ENCODE data around the gene SUMO2.
"Not testable (repeated sequence)": the region's sequence is repeated elsewhere in the genome, so short reads cannot be mapped to it uniquely, and the experiment has no call there.

SUMO2 gene

GRCh38 chr17:75181110-75181509 is 1.6 kb downstream of the SUMO2 start:
- no peak for DNase-seq

- no peak for DNase-seq
Observed at GRCh38 chr17:75178453-75178852, 4.3 kb downstream of the SUMO2 start.

GRCh38 chr17:75176625-75177024 is 6.1 kb downstream of the SUMO2 start:
- DNase-seq = no peak

DNA sequence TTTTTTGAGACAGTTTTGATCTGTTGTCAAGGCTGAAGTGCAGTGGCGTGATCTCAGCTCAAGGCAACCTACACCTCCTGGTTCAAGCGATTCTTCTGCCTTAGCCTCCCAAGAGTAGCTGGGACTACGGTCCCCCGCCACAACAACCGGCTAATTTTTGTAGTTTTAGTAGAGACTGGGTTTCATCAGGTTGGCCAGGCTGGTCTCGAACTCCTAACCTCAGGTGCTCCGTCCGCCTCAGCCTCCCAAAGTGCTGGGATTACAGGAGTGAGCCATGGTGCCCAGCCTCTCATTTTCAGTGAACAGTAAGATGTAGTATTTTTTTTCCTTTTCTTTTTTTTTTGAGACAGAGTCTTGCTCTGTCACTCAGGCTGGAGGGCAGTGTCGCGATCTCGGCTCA is 7.8 kb downstream of the SUMO2 start:
- no peak for DNase-seq

DNA sequence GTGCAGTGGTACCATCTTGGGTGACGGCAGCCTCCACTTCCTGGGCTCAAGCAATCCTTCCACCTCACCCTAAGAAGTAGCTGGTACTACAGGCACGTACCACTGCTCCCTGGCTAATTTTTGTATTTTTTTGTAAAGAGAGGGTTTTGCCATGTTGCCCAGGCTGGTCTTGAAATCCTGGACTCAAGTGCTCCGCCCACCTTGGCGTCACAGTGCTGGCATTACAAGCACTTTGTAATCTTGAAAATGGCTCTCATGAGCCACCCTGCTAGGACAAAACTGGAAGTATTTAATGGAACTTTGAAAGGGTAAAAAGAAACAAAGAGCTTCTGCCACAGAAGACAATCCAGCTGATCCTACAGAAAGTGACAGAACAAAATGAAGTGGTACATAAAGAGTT is 9.2 kb downstream of the SUMO2 start:
- no peak for DNase-seq

DNA sequence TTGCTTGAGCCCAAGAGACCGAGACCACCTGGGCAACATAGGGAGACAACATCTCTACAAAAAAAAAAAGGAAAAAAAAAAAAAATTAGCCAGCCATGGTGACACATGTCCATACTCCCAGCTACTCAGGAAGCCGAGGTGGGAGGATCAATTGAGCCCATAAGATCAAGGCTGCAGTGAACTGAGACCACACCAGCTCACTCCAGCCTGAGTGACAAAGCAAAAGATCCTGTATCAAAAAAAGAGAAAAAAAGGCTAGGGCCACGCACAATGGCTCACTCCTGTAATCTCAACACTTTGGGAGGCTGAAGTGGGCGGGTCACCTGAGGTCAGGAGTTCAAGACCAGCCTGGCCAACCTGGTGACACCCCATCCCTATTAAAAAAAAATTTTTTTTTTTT is 13.8 kb downstream of the SUMO2 start:
- DNase-seq = no peak

DNA sequence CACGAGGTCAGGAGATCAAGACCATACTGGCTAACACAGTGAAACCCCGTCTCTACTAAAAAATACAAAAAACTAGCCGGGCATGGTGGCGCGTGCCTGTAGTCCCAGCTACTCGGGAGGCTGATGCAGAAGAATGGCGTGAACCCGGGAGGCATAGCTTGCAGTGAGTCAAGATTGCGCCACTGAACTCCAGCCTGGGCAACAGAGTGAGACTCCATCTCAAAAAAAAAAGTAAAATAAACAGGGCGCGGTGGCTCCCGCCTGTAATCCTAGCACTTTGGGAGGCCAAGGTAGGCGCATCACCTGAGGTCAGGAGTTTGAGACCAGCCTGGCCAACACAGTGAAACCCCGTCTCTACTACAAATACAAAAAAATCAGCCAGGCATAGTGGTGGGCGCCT is 18.2 kb downstream of the SUMO2 start:
- not testable (repeated sequence) for DNase-seq

DNA sequence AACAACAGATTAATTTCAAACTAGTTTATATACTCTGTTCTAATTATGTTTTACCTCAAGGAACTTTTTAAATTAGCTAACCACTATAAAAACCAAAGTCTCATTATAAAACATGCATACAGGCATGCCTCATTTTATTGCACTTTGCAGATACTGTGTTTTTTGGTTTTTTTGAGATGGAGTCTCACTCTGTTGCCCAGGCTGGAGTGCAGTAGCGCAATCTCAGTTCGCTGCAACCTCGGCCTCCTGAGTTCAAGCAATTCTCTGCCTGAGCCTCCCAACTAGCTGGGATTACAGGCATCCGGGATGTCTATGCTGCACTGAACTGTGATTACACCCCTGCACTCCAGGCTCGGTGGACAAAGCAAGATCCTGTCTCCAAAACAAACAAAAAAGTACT is 19.7 kb downstream of the SUMO2 start:
- no peak for DNase-seq

DNA sequence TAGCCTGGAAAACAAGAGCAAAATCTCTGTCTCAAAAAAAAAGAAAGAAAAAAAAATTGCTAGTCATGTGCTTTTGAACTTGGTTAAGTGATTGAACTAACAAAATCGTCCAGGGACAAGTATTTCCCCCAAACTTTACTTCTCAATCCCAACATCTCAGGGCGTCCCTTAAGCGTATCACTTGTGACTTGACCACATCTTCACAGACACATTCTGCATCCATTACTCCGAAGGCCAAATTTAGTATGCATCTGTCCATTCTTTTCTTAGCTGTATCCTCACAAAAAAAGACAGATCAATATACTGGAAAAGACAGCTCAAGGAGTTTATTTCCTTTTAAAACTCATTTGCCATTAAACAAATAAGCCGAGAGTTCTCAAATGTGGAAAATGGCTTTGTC is 22.5 kb downstream of the SUMO2 start:
- no peak for DNase-seq

DNA sequence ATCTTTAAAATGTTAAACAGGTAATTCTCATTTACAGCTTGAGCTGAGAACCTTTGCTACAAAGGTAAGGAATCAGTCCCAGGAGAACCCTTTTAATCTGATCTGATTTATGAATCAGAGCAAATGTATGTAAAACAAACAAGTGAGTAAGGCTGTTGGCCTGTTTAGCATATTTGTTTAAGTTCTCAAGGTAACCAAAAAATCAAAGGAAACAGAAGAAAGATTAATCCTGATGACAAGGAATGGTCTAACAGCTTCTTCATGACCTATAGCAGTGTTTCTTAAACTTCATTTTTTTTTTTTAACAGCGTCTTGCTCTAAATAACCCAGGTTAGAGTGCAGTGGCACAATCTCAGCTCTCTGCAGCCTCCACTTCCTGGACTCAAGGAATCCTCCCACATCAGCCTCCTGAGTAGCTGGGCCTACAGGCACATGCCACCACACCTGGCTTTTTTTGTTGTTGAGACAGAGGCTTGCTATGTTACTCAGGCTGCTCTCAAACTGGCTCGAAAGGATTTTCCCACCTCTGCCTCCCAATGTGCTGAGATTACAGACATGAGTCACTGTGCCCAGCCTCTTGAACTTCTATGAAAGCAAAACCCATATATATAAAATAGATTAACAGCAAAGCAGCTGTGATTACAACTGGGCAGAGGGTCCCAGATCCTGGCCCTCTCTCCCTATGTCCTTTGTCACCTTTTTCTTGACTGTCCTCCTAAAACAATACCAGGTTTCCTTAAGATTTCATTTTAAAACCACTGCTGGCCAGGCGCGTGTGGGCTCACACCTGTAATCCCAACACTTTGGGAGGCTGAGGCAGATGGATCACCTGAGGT is 23.3 kb downstream of the SUMO2 start:
- no peak for DNase-seq

- DNase-seq = not testable (repeated sequence)
Observed at GRCh38 chr17:75158480-75158879, 24.3 kb downstream of the SUMO2 start.

DNA sequence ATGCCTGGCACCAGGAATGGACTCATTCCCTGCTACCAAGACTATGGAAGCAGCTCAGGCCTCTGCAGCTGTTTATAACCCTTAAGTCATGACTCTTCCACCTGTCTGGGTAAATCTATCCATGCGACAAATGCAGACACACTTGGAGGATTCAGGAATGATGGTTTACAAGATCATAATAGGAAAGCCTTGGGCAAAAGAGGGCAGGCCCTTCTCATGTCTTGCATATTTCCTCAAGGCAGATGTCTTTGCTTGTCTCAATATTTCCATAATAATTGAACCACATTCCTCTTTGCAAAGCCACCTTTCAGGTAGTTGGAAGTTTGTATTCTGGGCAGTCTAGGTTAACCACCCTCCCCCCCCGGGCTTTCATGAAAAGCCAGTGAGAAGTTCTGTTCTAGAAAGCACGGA is 27.6 kb downstream of the SUMO2 start:
- no peak for DNase-seq

GRCh38 chr17:75154195-75155106 is 28.3 kb downstream of the SUMO2 start, which contains the start of gene JPT1:
JPT1 (minus strand) TSS chr17:75154512; CDS start chr17:75154397, 115 bp downstream.
- DNase-seq = peak; percentile 95

DNA sequence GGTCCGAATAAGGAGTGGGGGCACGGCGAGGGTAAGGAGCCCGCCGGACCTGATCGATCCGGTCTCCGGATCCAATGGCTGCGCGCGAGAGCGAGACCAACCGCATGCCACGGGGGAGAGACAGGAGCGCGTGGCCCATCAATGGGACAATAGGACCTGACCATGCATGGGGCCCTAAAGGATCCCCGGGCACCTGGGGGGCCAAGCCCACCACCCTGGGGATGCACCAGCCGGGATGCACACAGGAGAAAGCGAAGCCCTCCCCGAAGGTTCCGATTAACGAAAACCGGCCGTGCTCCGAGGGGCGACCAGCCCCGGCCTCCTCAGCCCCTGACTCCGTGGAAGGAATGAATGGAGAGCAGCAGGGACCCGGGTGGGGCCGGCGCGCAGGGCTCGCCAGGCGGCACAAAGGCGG is 29.0 kb downstream of the SUMO2 start:
- DNase-seq = no peak

GRCh38 chr17:75152922-75153779 is 29.6 kb downstream of the SUMO2 start:
- DNase-seq = no peak

DNA sequence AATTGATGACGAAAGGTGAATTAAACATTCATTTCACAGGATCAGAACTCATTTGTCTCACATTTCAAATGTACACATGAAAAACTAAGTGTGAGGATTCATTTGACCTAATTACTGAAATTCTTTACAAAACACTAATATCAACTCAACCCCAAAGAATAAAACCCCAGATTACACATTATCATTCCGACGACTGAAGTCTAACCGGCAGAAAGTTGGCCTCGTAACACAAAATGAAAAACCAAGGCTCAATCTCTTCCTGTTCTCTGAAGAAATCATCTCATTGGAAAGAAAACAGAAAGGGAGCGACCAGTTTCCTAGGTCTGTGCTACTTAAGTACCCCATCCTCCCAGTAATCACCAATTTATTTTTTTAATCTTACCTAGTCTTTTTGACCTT is 30.2 kb downstream of the SUMO2 start:
- DNase-seq = no peak

DNA sequence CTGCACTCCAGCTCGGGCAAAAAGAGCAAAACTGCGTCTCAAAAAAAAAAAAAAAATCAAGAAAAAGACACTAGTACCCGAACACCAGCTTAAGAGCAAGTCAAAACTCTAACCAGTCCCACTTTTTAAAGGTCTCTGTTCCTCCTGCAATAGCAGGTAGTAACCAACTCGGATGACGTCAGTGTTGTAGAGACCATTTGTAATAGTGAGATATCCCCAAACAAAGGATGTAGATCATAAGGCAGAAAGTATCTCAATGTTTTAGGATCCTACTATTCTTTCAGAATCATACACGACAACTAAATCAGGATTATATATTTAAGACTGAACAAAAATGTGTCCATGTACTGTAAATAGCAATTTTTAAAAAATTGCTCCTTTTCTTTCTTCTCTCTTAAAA is 30.8 kb downstream of the SUMO2 start:
- DNase-seq = no peak

- no peak for DNase-seq
Observed at GRCh38 chr17:75147878-75148546, 34.7 kb downstream of the SUMO2 start.

- no peak for DNase-seq
Observed at GRCh38 chr17:75146592-75146991, 36.2 kb downstream of the SUMO2 start.

- DNase-seq = no peak
Observed at GRCh38 chr17:75144816-75145512, 37.8 kb downstream of the SUMO2 start.

DNA sequence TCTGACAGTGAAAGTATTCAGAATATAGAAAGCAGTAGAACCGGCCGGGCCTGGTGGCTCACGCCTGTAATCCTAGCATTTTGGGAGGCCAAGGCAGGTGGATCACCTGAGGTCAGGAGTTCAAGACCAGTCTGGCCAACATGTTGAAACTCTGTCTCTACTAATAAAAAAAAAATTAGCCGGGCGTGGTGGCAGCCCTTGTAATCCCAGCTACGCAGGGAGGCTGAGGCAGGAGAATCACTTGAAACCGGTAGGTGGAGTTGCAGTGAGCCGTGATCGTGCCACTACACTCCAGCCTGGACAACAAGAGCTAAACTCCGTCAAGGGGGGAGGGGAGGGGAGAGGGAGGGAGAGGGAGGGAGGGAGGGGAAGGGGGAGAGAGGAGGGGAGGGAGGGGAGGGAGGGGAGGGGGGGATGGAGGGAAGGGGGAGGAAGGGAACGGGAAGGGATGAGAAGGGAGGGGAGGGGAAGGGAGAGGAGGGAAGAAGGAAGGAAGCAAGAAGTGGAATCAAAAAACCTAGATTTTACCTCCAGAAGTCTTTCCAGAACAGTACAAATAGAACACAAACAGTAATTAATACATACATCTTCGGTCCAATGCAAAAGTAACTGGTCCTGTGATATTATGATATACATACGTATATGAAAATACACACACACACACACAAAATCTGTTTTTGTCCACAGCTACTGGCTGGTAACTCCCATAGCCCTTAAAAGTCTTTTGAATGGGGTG is 40.4 kb downstream of the SUMO2 start:
- DNase-seq = no peak
